ENCODE results near the gene C1orf141. TPM values are rescaled to one million over a fixed set of nuclear protein-coding genes. Genes with fewer than 3 reads are reported as not detected.

The C1orf141 gene
- polyA plus RNA-seq, 3 donors = not detected

GRCh38 chr1:67053785-67054772 lies 80.7 kb downstream of the C1orf141 start, which contains the start of gene SLC35D1:
TSS of gene SLC35D1 (minus strand) at chr1:67054148. CDS start at chr1:67054013, 135 bp downstream.
- Mint-ChIP-seq H3K9me3 (no peaks in the 10 kb centered on the region), H3K4me3 (peak within 1 kb of the TSS; percentile 92 to 96), H3K4me1 (peaks cover 24% of the 10 kb centered on the region), H3K27ac (peak within 1 kb of the TSS; percentile 76 to 94 (median 92)), H3K27me3 (ENCODE audit: low read depth in 3 of 3) (peaks cover 2% of the 10 kb centered on the region in 3 donors), H3K36me3 (peaks cover 15 to 17% of the 10 kb centered on the region in 2 donors)
- Histone ChIP-seq H3K4me1 (ENCODE audit: control insufficient read depth in 1 of 2, insufficient read depth in 2 of 2, low read length in 2 of 2) (peaks cover 12 to 21% of the 10 kb centered on the region in 2 donors), H3K9me3 (replicated peaks in 1 of 2; ENCODE audit: control insufficient read depth in 1 of 2, insufficient read depth in 1 of 2, low read length in 2 of 2) (no peaks in the 10 kb centered on the region), H3K4me3 (replicated peaks in 1 of 3; ENCODE audit: low read depth in 2 of 3, low read length in 3 of 3) (peak within 1 kb of the TSS; percentile 66 to 81 (median 72)), H3K36me3 (replicated peaks in 1 of 2; ENCODE audit: control insufficient read depth in 1 of 2, insufficient read depth in 2 of 2, low read length in 2 of 2) (peaks cover 8 to 12% of the 10 kb centered on the region in 2 donors), H3K27me3 (ENCODE audit: control insufficient read depth in 2 of 2, insufficient read depth in 2 of 2, low read length in 2 of 2) (no peaks in the 10 kb centered on the region), H3K4me2 (replicated peaks; ENCODE audit: extremely low read depth, low read length, poor library complexity, severe bottlenecking) (peak within 1 kb of the TSS; percentile 90), H3K79me2 (ENCODE audit: insufficient read depth, low read length) (no peaks in the 10 kb centered on the region), H2AFZ (ENCODE audit: insufficient read depth, low read depth, low read length, poor library complexity, severe bottlenecking) (peak within 1 kb of the TSS; percentile 93), H3K9ac (ENCODE audit: insufficient read depth, low read length, poor library complexity, severe bottlenecking) (peak within 1 kb of the TSS; percentile 75), H4K20me1 (ENCODE audit: insufficient read depth, low read length) (no peaks in the 10 kb centered on the region), H3K27ac (ENCODE audit: low read depth in 1 of 2, low read length in 2 of 2) (peak within 1 kb of the TSS; percentile 64 to 80)
- DNase-seq = peak; percentile 38 to 58 (median 51)
- WGBS (ENCODE audit: insufficient coverage) = under 1% methylated on average over 56 of the region's 73 CpGs
- intact Hi-C loops (cut with micrococcal nuclease) = no loop called here
- TF ChIP-seq, protein P1, sequence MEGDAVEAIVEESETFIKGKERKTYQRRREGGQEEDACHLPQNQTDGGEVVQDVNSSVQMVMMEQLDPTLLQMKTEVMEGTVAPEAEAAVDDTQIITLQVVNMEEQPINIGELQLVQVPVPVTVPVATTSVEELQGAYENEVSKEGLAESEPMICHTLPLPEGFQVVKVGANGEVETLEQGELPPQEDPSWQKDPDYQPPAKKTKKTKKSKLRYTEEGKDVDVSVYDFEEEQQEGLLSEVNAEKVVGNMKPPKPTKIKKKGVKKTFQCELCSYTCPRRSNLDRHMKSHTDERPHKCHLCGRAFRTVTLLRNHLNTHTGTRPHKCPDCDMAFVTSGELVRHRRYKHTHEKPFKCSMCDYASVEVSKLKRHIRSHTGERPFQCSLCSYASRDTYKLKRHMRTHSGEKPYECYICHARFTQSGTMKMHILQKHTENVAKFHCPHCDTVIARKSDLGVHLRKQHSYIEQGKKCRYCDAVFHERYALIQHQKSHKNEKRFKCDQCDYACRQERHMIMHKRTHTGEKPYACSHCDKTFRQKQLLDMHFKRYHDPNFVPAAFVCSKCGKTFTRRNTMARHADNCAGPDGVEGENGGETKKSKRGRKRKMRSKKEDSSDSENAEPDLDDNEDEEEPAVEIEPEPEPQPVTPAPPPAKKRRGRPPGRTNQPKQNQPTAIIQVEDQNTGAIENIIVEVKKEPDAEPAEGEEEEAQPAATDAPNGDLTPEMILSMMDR (IDR thresholded peaks at IDR 0.05) = no peak

- Histone ChIP-seq H3K27me3 (ENCODE audit: control insufficient read depth in 2 of 2, insufficient read depth in 2 of 2, low read length in 2 of 2) (no peaks in the 10 kb centered on the region), H3K9me3 (replicated peaks in 1 of 2; ENCODE audit: control insufficient read depth in 1 of 2, insufficient read depth in 1 of 2, low read length in 2 of 2) (no peaks in the 10 kb centered on the region), H3K79me2 (ENCODE audit: insufficient read depth, low read length) (no peaks in the 10 kb centered on the region), H3K4me1 (ENCODE audit: control insufficient read depth in 1 of 2, insufficient read depth in 2 of 2, low read length in 2 of 2) (peaks cover 12 to 21% of the 10 kb centered on the region in 2 donors), H3K9ac (ENCODE audit: insufficient read depth, low read length, poor library complexity, severe bottlenecking) (peak overlapping the region; percentile 75), H3K4me3 (replicated peaks in 1 of 3; ENCODE audit: low read depth in 2 of 3, low read length in 3 of 3) (peak overlapping the region; percentile 66 to 81 (median 72)), H4K20me1 (ENCODE audit: insufficient read depth, low read length) (no peaks in the 10 kb centered on the region), H3K36me3 (replicated peaks in 1 of 2; ENCODE audit: control insufficient read depth in 1 of 2, insufficient read depth in 2 of 2, low read length in 2 of 2) (peaks cover 11 to 18% of the 10 kb centered on the region in 2 donors), H2AFZ (ENCODE audit: insufficient read depth, low read depth, low read length, poor library complexity, severe bottlenecking) (peak overlapping the region; percentile 93), H3K4me2 (replicated peaks; ENCODE audit: extremely low read depth, low read length, poor library complexity, severe bottlenecking) (peak overlapping the region; percentile 90), H3K27ac (ENCODE audit: low read depth in 1 of 2, low read length in 2 of 2) (peak overlapping the region; percentile 64 to 80)
- no peaks in the 10 kb centered on the region for H3K9me3 Mint-ChIP-seq
- intact Hi-C loops (cut with micrococcal nuclease) = no loop called here
- peaks cover 24% of the 10 kb centered on the region for H3K4me1 Mint-ChIP-seq
- TF ChIP-seq, protein P1 (IDR thresholded peaks at IDR 0.05) = no peak
- H3K4me3 Mint-ChIP-seq = peak overlapping the region; percentile 92 to 96
- no peak for DNase-seq
- peak overlapping the region; percentile 69 to 94 (median 92) for H3K27ac Mint-ChIP-seq
- H3K27me3 Mint-ChIP-seq (ENCODE audit: low read depth in 3 of 3) = peaks cover 2% of the 10 kb centered on the region in 3 donors
- H3K36me3 Mint-ChIP-seq = peaks cover 18 to 21% of the 10 kb centered on the region in 2 donors
- under 1% methylated on average over 34 of the region's 34 CpGs for WGBS (ENCODE audit: insufficient coverage)
These were observed 81.3 kb downstream of the C1orf141 start for GRCh38 chr1:67053535-67053784.
